ENCODE results near the gene DSC3. TPM values are rescaled to one million over a fixed set of nuclear protein-coding genes. Genes with fewer than 3 reads are reported as not detected.
"Not testable (repeated sequence)": the region's sequence is repeated elsewhere in the genome, so short reads cannot be mapped to it uniquely, and the experiment has no call there.

The DSC3 gene
- total RNA-seq, 1 experiment from 2014 or later = 0.73 TPM

DNA sequence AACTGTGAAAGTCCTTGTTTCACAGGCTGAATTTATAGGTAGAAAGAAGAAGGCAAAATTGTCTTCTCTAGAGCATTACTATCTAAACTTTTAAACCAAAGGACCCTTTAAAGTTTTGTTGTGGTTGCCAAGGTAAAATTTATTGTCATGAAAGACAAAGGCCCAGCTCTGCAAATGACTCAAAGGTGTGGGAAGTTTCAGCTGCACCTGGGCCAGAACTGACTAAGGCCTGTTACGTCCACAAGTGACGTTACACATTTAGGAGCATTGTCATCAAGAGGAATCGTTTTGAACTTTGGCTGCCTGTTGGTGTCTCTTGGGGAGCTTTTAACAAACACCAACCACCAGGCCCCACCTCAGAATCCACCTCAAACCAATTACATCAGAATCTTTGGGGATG, 8.1 kb upstream of the DSC3 start:
- H3K36me3 ChIP-seq (replicated peaks; ENCODE audit: control insufficient read depth, insufficient read depth, low read length) = no peaks in the 10 kb centered on the region
- no peaks in the 10 kb centered on the region for H3K27me3 ChIP-seq (ENCODE audit: control insufficient read depth, insufficient read depth, low read length)
- DNase-seq = no peak
- H3K4me3 ChIP-seq (ENCODE audit: insufficient read depth, low read depth, low read length) = no peak overlapping the region

- Histone ChIP-seq H3K36me3 (replicated peaks; ENCODE audit: control insufficient read depth, insufficient read depth, low read length) (no peaks in the 10 kb centered on the region), H3K27me3 (ENCODE audit: control insufficient read depth, insufficient read depth, low read length) (peaks cover 8% of the 10 kb centered on the region), H3K4me3 (ENCODE audit: insufficient read depth, low read depth, low read length) (no peak overlapping the region)
- DNase-seq = no peak
These were observed 6.6 kb upstream of the DSC3 start for GRCh38 chr18:31049189-31049588.

DNA sequence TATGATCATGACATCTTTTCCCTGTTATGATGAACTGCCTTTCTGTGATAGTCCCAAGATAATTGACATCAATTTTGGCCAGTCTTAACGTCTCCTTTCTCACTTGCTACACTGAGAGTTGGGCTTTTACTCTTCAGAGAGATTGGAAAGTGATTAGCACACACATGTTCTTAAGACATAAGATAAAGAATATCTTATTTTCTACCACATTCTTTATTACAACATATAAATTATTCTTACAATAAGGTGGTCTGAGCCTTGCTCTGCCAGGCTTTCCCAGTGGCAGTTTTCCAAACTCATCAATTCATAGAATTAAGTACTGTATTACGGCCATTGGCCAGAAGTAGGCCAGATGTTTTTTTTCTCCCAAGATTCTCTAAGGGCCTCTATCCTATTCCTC, 5.7 kb upstream of the DSC3 start:
- no peaks in the 10 kb centered on the region for H3K36me3 ChIP-seq (replicated peaks; ENCODE audit: control insufficient read depth, insufficient read depth, low read length)
- DNase-seq = no peak
- peaks cover 17% of the 10 kb centered on the region for H3K27me3 ChIP-seq (ENCODE audit: control insufficient read depth, insufficient read depth, low read length)
- H3K4me3 ChIP-seq (ENCODE audit: insufficient read depth, low read depth, low read length) = no peak overlapping the region

DNA sequence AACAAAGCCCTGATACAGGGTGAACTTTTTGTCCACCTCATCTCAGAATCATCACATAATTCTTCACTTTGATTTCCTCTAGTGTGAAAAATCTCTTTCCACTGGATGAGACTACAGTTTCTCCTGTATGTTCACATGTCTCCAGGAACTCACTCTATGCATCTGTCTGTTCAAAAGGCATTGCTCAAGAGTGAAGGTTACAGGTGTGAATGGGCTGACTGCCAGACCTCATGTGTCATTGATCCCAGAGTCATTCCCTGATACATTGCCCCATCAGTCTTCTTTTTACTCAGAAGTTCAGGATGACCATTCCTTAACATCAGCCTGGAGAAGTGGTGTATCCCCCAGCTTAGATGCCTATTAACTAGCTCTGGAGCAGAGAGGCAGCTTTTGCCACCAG, 4.4 kb upstream of the DSC3 start:
- Histone ChIP-seq H3K27me3 (ENCODE audit: control insufficient read depth, insufficient read depth, low read length) (peaks cover 30% of the 10 kb centered on the region), H3K4me3 (ENCODE audit: insufficient read depth, low read depth, low read length) (no peak overlapping the region), H3K36me3 (replicated peaks; ENCODE audit: control insufficient read depth, insufficient read depth, low read length) (no peaks in the 10 kb centered on the region)
- no peak for DNase-seq

DNA sequence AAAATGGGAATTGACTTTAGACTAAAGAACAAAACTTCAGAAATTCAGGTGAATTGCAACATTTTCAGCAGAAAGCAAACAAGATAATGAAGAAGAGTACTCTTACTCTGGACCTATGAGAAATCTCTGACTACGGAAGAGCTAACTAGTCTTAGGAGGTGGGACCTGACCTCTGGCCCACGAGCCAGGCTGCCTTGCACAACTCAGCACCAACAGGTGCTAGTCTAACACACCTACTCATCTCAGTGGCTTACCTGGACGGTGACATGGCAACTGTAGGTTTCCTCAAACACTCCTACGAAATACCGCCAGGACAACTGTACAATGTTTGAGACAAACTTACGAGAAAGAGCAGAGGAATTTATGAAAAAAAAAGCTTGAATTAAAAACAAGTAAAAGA, 3.1 kb upstream of the DSC3 start:
- H3K36me3 ChIP-seq (replicated peaks; ENCODE audit: control insufficient read depth, insufficient read depth, low read length) = no peaks in the 10 kb centered on the region
- H3K27me3 ChIP-seq (ENCODE audit: control insufficient read depth, insufficient read depth, low read length) = peaks cover 43% of the 10 kb centered on the region
- no peak overlapping the region for H3K4me3 ChIP-seq (ENCODE audit: insufficient read depth, low read depth, low read length)
- DNase-seq = no peak

DNA sequence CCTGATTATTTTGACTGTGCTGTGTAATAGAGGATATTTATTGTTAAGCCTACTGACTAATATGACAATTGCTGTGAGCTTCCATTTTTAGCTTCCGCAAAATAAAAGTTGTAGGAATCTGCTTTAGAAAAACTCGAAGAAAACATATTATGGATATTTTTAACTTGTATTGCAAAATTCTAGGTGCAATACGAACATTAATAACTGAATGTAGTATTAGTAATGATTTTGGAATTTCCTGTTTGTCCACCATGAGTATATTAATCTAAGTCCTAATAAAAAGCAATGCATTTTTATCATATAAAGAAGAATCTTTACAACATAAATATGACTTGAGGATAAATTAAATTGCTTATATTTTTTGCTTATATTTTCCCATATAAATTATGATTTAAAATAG, 2.4 kb upstream of the DSC3 start:
- H3K27me3 ChIP-seq (ENCODE audit: control insufficient read depth, insufficient read depth, low read length) = peaks cover 50% of the 10 kb centered on the region
- DNase-seq = no peak
- no peaks in the 10 kb centered on the region for H3K36me3 ChIP-seq (replicated peaks; ENCODE audit: control insufficient read depth, insufficient read depth, low read length)
- no peak overlapping the region for H3K4me3 ChIP-seq (ENCODE audit: insufficient read depth, low read depth, low read length)

- peaks cover 62% of the 10 kb centered on the region for H3K27me3 ChIP-seq (ENCODE audit: control insufficient read depth, insufficient read depth, low read length)
- H3K4me3 ChIP-seq (ENCODE audit: insufficient read depth, low read depth, low read length) = no peak overlapping the region
- DNase-seq = no peak
- no peaks in the 10 kb centered on the region for H3K36me3 ChIP-seq (replicated peaks; ENCODE audit: control insufficient read depth, insufficient read depth, low read length)
These were observed 1.2 kb upstream of the DSC3 start for GRCh38 chr18:31043709-31044108.

DNA sequence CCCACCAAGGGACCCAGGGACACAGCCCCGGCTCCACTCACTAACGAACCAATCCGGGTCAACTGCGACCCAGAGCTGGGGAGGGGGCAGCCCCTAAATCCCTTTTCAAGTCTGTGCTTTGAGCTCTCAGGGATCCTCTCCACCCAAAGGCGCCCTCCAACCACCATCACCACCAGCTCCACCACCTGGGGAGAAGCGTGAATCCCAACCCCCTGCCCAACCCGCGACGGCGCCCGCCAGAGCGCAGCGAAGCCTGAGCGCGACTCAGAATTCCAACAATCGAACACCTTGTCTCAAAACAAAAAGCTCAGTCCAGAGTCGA, 497 bp downstream of the DSC3 start:
- Histone ChIP-seq H3K27me3 (ENCODE audit: control insufficient read depth, insufficient read depth, low read length) (peaks cover 64% of the 10 kb centered on the region), H3K4me3 (ENCODE audit: insufficient read depth, low read depth, low read length) (peak overlapping the region; percentile 56), H3K36me3 (replicated peaks; ENCODE audit: control insufficient read depth, insufficient read depth, low read length) (no peaks in the 10 kb centered on the region)
- no peak for DNase-seq

DNA sequence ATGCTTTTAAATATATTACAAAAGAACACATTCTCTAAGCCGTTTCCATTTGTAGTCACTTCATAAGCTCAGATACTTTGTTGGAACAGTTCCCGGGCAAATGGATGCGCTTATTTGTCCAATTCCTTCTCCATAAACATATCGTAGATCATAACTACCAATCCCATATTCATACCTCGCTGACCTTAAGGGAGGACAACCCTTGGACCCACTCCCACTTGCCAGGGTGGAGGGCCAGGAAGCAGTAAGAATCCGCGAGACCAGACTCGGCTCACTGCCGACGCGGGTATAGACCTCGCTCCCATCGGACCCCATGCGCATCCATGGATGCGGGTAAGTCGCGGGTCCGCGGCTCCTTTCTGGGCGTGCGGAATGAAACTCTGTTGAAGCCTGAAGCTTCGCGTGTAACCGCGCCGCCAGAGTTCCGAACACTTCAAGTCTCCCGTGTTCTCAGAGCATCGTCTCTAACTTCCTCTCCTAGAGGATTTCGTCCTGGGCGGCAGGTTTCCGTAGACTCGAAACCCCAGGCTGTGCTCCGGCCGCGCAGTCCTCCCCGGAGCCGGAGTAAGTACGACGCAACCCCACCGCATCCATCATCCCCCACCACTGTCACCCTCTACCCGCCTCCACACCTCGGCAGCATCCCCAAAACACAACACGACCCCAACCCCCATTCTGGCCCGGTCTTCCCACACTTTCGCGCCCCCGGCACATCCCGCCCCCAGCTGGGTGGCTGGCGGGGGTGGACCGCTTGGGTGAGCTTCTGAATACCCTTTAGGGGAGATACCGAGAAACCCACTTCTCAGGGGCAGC, 1.1 kb downstream of the DSC3 start:
- peak; percentile 70 for DNase-seq
- Histone ChIP-seq H3K27me3 (ENCODE audit: control insufficient read depth, insufficient read depth, low read length) (peaks cover 64% of the 10 kb centered on the region), H3K36me3 (replicated peaks; ENCODE audit: control insufficient read depth, insufficient read depth, low read length) (no peaks in the 10 kb centered on the region), H3K4me3 (ENCODE audit: insufficient read depth, low read depth, low read length) (peak overlapping the region; percentile 56)

DNA sequence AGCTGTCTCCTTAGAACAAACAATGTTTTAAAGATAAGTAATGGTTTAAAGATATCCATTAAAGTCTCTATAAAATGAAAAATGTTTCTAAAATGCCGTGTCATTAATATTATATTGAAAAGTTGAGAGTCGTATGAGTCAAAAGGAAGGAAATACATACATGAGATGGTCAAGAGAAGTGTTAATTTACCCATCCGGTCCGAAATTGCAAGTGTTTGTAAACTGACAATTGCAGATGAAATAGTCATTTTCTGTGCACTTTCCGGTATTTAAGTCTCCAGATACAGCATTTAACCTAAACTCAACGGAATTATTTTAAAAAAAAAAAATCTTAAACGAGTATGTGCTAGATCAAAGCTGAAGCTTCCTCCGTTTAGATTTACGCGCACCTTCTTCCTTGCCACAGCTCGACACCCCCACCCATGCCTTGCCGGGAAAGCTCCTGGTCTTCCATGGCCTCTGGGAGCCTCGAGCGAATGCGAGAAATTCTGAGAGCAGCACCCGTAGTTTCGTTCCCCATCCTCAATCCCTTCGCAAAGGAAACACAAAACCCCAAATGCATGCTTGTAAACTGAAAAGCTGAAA, 1.8 kb downstream of the DSC3 start:
- Histone ChIP-seq H3K36me3 (replicated peaks; ENCODE audit: control insufficient read depth, insufficient read depth, low read length) (no peaks in the 10 kb centered on the region), H3K27me3 (ENCODE audit: control insufficient read depth, insufficient read depth, low read length) (peaks cover 64% of the 10 kb centered on the region), H3K4me3 (ENCODE audit: insufficient read depth, low read depth, low read length) (peak overlapping the region; percentile 56)
- peak; percentile 55 for DNase-seq

DNA sequence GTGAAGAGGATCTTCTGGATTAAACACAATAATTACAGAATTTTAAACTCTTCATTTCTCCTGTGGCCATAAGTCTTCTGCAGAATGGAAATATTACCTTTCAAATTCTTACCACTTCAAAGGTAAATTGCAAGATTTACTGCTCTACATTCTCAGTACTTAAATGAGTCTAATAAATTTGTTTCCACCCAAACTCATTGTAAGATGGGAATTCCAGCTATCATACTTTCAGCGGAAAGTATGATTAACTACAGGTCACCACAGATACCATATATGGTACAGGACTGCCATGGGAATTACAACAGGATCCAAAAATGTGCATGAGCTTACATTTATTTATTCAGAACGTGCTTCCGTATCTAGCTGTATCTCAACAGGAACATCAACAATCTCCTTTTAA, 3.1 kb downstream of the DSC3 start:
- Histone ChIP-seq H3K36me3 (replicated peaks; ENCODE audit: control insufficient read depth, insufficient read depth, low read length) (no peaks in the 10 kb centered on the region), H3K4me3 (ENCODE audit: insufficient read depth, low read depth, low read length) (no peak overlapping the region), H3K27me3 (ENCODE audit: control insufficient read depth, insufficient read depth, low read length) (peaks cover 58% of the 10 kb centered on the region)
- no peak for DNase-seq

DNA sequence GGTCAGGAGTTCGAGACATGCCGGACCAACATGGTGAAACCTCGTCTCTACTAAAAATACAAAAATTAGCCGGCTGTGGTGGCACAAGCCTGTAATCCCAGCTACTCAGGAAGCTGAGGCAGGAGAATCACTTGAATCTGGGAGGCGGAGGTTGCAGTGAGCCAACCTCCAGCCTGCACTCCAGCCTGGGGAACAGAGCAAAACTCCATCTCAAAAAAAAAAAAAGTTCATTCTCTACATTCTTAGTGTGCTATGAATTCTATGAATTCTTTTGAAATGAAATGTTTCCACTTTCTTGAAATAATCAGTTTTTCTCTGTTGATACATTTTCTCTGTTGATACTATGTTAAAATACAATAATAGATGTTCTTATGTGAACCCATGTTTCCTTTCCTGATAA, 4.9 kb downstream of the DSC3 start:
- H3K36me3 ChIP-seq (replicated peaks; ENCODE audit: control insufficient read depth, insufficient read depth, low read length); DNase-seq; H3K4me3 ChIP-seq (ENCODE audit: insufficient read depth, low read depth, low read length): not testable (repeated sequence)
- peaks cover 41% of the 10 kb centered on the region for H3K27me3 ChIP-seq (ENCODE audit: control insufficient read depth, insufficient read depth, low read length)

- Histone ChIP-seq H3K36me3 (replicated peaks; ENCODE audit: control insufficient read depth, insufficient read depth, low read length) (no peaks in the 10 kb centered on the region), H3K4me3 (ENCODE audit: insufficient read depth, low read depth, low read length) (no peak overlapping the region), H3K27me3 (ENCODE audit: control insufficient read depth, insufficient read depth, low read length) (peaks cover 9% of the 10 kb centered on the region)
- DNase-seq = no peak
These were observed 8.0 kb downstream of the DSC3 start for GRCh38 chr18:31034541-31034940.

GRCh38 chr18:31030574-31031278, 11.8 kb downstream of the DSC3 start:
- no peak for DNase-seq
- Histone ChIP-seq H3K27me3 (ENCODE audit: control insufficient read depth, insufficient read depth, low read length) (no peaks in the 10 kb centered on the region), H3K36me3 (replicated peaks; ENCODE audit: control insufficient read depth, insufficient read depth, low read length) (no peaks in the 10 kb centered on the region), H3K4me3 (ENCODE audit: insufficient read depth, low read depth, low read length) (no peak overlapping the region)

- no peak overlapping the region for H3K4me3 ChIP-seq (ENCODE audit: insufficient read depth, low read depth, low read length)
- no peaks in the 10 kb centered on the region for H3K36me3 ChIP-seq (replicated peaks; ENCODE audit: control insufficient read depth, insufficient read depth, low read length)
- DNase-seq = no peak
- no peaks in the 10 kb centered on the region for H3K27me3 ChIP-seq (ENCODE audit: control insufficient read depth, insufficient read depth, low read length)
These were observed 26.7 kb downstream of the DSC3 start for GRCh38 chr18:31015715-31016434.
